H9 (cell line): ENCODE data around the gene LAMA5. TPM values are rescaled to one million over a fixed set of nuclear protein-coding genes. Genes with fewer than 3 reads are reported as not detected.

Experiments
- DNase-seq: peaks from one replicate; pipeline ENCODE4 v3.0.0-alpha.2; 2017
- H2AFZ ChIP-seq: one replicate; pipeline ENCODE4 v1.6.1; 2013; ENCODE audit warnings: mild to moderate bottlenecking, low read length, control low read depth, moderate library complexity
- H2AK5ac ChIP-seq: 2 replicates; pipeline ENCODE4 v1.6.1; 2013; ENCODE audit warnings: low read length, control low read depth, mixed read lengths; ENCODE audit not compliant: insufficient read length
- H2BK120ac ChIP-seq: one replicate; pipeline ENCODE4 v1.6.1; 2013; ENCODE audit warnings: low read depth, mild to moderate bottlenecking, low read length, control low read depth, inconsistent platforms; ENCODE audit not compliant: poor library complexity, severe bottlenecking
- H2BK12ac ChIP-seq: 2 replicates; pipeline ENCODE4 v1.6.1; 2013; ENCODE audit warnings: low read length, control low read depth, mixed read lengths, low read depth; ENCODE audit not compliant: insufficient read length
- H2BK15ac ChIP-seq: 2 replicates; pipeline ENCODE4 v1.6.1; 2013; ENCODE audit warnings: low read depth, low read length, control low read depth
- H2BK20ac ChIP-seq: one replicate; pipeline ENCODE4 v1.6.1; 2013; ENCODE audit warnings: low read depth, mild to moderate bottlenecking, low read length, control low read depth, inconsistent platforms; ENCODE audit not compliant: poor library complexity, severe bottlenecking
- H2BK5ac ChIP-seq: 2 replicates; pipeline ENCODE4 v1.6.1; 2013; ENCODE audit warnings: low read length, control low read depth, mixed read lengths; ENCODE audit not compliant: insufficient read length
- H3K14ac ChIP-seq: 2 replicates; pipeline ENCODE4 v1.6.1; 2013; ENCODE audit warnings: low read length, control low read depth; ENCODE audit not compliant: insufficient read depth
- H3K18ac ChIP-seq: 2 replicates; pipeline ENCODE4 v1.6.1; 2013; ENCODE audit warnings: low read depth, mild to moderate bottlenecking, mixed read lengths, low read length, control low read depth; ENCODE audit not compliant: insufficient read length
- H3K23ac ChIP-seq: 2 replicates; pipeline ENCODE4 v1.6.1; 2013; ENCODE audit warnings: low read length, control low read depth, mixed read lengths, low read depth; ENCODE audit not compliant: insufficient read length
- H3K23me2 ChIP-seq: 2 replicates; pipeline ENCODE4 v1.6.1; 2013; ENCODE audit warnings: low read depth, mild to moderate bottlenecking, mixed read lengths, low read length, control low read depth; ENCODE audit not compliant: insufficient read length, poor library complexity, severe bottlenecking
- H3K27ac ChIP-seq: 2 replicates; pipeline ENCODE4 v1.5.1; 2013; ENCODE audit warnings: low read length, control low read depth, mixed read lengths, low read depth; ENCODE audit not compliant: insufficient read length
- H3K27me3 ChIP-seq: 2 replicates; pipeline ENCODE4 v1.6.1; 2013; ENCODE audit warnings: low read length, control low read depth, inconsistent platforms; ENCODE audit not compliant: insufficient read depth
- H3K4ac ChIP-seq: 2 replicates; pipeline ENCODE4 v1.6.1; 2013; ENCODE audit warnings: low read depth, mild to moderate bottlenecking, control low read depth, inconsistent platforms, low read length, moderate library complexity
- H3K4me1 ChIP-seq: 2 replicates; pipeline ENCODE4 v1.6.1; 2013; ENCODE audit warnings: low read length, control low read depth, inconsistent platforms; ENCODE audit not compliant: insufficient read depth
- H3K4me2 ChIP-seq: 2 replicates; pipeline ENCODE4 v1.6.1; 2013; ENCODE audit warnings: low read length, control low read depth, mixed read lengths; ENCODE audit not compliant: insufficient read length, insufficient read depth
- H3K56ac ChIP-seq: 2 replicates; pipeline ENCODE4 v1.6.1; 2013; ENCODE audit warnings: low read depth, mild to moderate bottlenecking, mixed read lengths, low read length, control low read depth; ENCODE audit not compliant: insufficient read length
- H3K79me1 ChIP-seq: 2 replicates; pipeline ENCODE4 v1.6.1; 2013; ENCODE audit warnings: low read depth, mild to moderate bottlenecking, moderate library complexity, low read length, control low read depth, inconsistent platforms; ENCODE audit not compliant: insufficient read depth, poor library complexity, severe bottlenecking
- H3K79me2 ChIP-seq: 2 replicates; pipeline ENCODE4 v1.6.1; 2013; ENCODE audit warnings: low read length, control low read depth, inconsistent platforms; ENCODE audit not compliant: insufficient read depth
- H3K9ac ChIP-seq: 2 replicates; pipeline ENCODE4 v1.6.1; 2013; ENCODE audit warnings: low read length, control low read depth, mixed read lengths; ENCODE audit not compliant: insufficient read length; ENCODE audit errors: extremely low read depth
- H3K9me3 ChIP-seq: one replicate; pipeline ENCODE4 v1.6.1; 2013; ENCODE audit warnings: low read depth, low read length, inconsistent platforms; ENCODE audit not compliant: control insufficient read depth
- H3T11ph ChIP-seq: one replicate; pipeline ENCODE4 v1.6.1; 2013; ENCODE audit warnings: mild to moderate bottlenecking, low read length, control low read depth, inconsistent platforms
- H4K20me1 ChIP-seq: one replicate; pipeline ENCODE4 v1.6.1; 2013; ENCODE audit not compliant: control insufficient read depth, insufficient read length, insufficient read depth
- H4K5ac ChIP-seq: 2 replicates; pipeline ENCODE4 v1.6.1; 2013; ENCODE audit warnings: low read depth, mild to moderate bottlenecking, mixed read lengths, low read length, control low read depth; ENCODE audit not compliant: insufficient read length
- H4K8ac ChIP-seq: replicated peaks from 2 replicates; pipeline ENCODE4 v1.6.1; 2013; ENCODE audit warnings: low read length, control low read depth, mixed read lengths, low read depth; ENCODE audit not compliant: insufficient read length
- H4K91ac ChIP-seq: 2 replicates; pipeline ENCODE4 v1.6.1; 2013; ENCODE audit warnings: low read depth, mild to moderate bottlenecking, moderate library complexity, mixed read lengths, low read length, control low read depth; ENCODE audit not compliant: insufficient read length
- H3K27ac Mint-ChIP-seq, 3 experiments: 2 replicates in 2 of 3; 3 replicates in 1 of 3; pipeline ENCODE4 v1.8.0; 2020 to 2021; ENCODE audit warnings: mixed read lengths in 3 of 3, mild to moderate bottlenecking in 1 of 3, moderate library complexity in 1 of 3
- H3K27me3 Mint-ChIP-seq: 2 replicates; pipeline ENCODE4 v1.8.0; 2021; ENCODE audit warnings: low read depth, mild to moderate bottlenecking, moderate library complexity, mixed read lengths
- H3K36me3 Mint-ChIP-seq, 3 experiments: 2 replicates in 2 of 3; 3 replicates in 1 of 3; pipeline ENCODE4 v1.8.0; 2020 to 2021; ENCODE audit warnings: low read depth in 3 of 3, mixed read lengths in 3 of 3; ENCODE audit not compliant: insufficient read depth in 1 of 3
- H3K4me1 Mint-ChIP-seq, 2 experiments: 2 replicates each; pipeline ENCODE4 v1.8.0; 2020; ENCODE audit warnings: mixed read lengths in 2 of 2
- H3K4me3 Mint-ChIP-seq, 2 experiments: 2 replicates in 1 of 2; 3 replicates in 1 of 2; pipeline ENCODE4 v1.8.0; 2020 to 2021; ENCODE audit warnings: mild to moderate bottlenecking in 2 of 2, mixed read lengths in 2 of 2, moderate library complexity in 1 of 2
- H3K9me3 Mint-ChIP-seq, 2 experiments: 2 replicates in 1 of 2; 3 replicates in 1 of 2; pipeline ENCODE4 v1.8.0; 2020; ENCODE audit warnings: mild to moderate bottlenecking in 2 of 2, mixed read lengths in 2 of 2, moderate library complexity in 1 of 2
- WGBS: extraction: QIAGEN DNeasy Blood & Tissue Kit; methylation state at CpG from one replicate; pipeline ENCODE4 v1.1.7; 2013; ENCODE audit warnings: missing lambda C conversion rate, low lambda C conversion rate, mixed read lengths; ENCODE audit not compliant: insufficient read length; ENCODE audit errors: extremely low coverage; 5-methylcytosine and 5-hydroxymethylcytosine counted together
- total RNA-seq: library from RNA; stranded (reverse); gene quantifications from 2 replicates; pipeline ENCODE4 v1.2.1, GENCODE V29; 2021
- TF ChIP-seq, protein P1 (sequence below): fragments of 200-600 bp; sonication (generic); conservative IDR thresholded peaks from 3 replicates; pipeline ENCODE4 v1.8.0; 2021; ENCODE audit warnings: antibody characterized with exemption, mild to moderate bottlenecking

LAMA5 gene
- total RNA-seq, 1 experiment from 2014 or later = 200 TPM

- no peak overlapping the region for H3K9ac ChIP-seq
- H4K5ac ChIP-seq = no peak overlapping the region
- peaks cover 7 to 51% (median 37%) of the 10 kb centered on the region in 3 experiments; a peak in 6 of 7 replicates for H3K36me3 Mint-ChIP-seq
- H2AK5ac ChIP-seq = no peak overlapping the region
- no peaks in the 10 kb centered on the region for H3K79me1 ChIP-seq
- no peak overlapping the region for H3T11ph ChIP-seq
- H2BK5ac ChIP-seq = no peak overlapping the region
- H3K27ac ChIP-seq = no peak overlapping the region
- H3K27me3 Mint-ChIP-seq = no peaks in the 10 kb centered on the region; the same call in 1 of the 2 replicates
- DNase-seq = no peak
- no peak overlapping the region for H3K18ac ChIP-seq
- no peaks in the 10 kb centered on the region for H3K4me1 Mint-ChIP-seq
- WGBS = no CpG with 5 or more reads among the region's 9 CpGs
- H3K4me1 ChIP-seq = no peaks in the 10 kb centered on the region
- H2AFZ ChIP-seq = no peak overlapping the region
- H2BK15ac ChIP-seq = no peak overlapping the region
- no peak overlapping the region for H3K4me3 Mint-ChIP-seq
- no peaks in the 10 kb centered on the region for H3K79me2 ChIP-seq
- no peak overlapping the region for H3K27ac Mint-ChIP-seq
- no peak overlapping the region for H4K8ac ChIP-seq
- no peak overlapping the region for H3K4ac ChIP-seq
- H2BK120ac ChIP-seq = no peak overlapping the region
- TF ChIP-seq, protein P1, sequence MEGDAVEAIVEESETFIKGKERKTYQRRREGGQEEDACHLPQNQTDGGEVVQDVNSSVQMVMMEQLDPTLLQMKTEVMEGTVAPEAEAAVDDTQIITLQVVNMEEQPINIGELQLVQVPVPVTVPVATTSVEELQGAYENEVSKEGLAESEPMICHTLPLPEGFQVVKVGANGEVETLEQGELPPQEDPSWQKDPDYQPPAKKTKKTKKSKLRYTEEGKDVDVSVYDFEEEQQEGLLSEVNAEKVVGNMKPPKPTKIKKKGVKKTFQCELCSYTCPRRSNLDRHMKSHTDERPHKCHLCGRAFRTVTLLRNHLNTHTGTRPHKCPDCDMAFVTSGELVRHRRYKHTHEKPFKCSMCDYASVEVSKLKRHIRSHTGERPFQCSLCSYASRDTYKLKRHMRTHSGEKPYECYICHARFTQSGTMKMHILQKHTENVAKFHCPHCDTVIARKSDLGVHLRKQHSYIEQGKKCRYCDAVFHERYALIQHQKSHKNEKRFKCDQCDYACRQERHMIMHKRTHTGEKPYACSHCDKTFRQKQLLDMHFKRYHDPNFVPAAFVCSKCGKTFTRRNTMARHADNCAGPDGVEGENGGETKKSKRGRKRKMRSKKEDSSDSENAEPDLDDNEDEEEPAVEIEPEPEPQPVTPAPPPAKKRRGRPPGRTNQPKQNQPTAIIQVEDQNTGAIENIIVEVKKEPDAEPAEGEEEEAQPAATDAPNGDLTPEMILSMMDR = no peak
- no peak overlapping the region for H3K56ac ChIP-seq
- H3K14ac ChIP-seq = no peak overlapping the region
- H3K4me2 ChIP-seq = no peak overlapping the region
- H3K27me3 ChIP-seq = no peaks in the 10 kb centered on the region
- no peak overlapping the region for H2BK12ac ChIP-seq
- no peak overlapping the region for H3K23ac ChIP-seq
- no peaks in the 10 kb centered on the region for H3K9me3 Mint-ChIP-seq
- H4K91ac ChIP-seq = no peak overlapping the region
- H3K23me2 ChIP-seq = no peaks in the 10 kb centered on the region
- H2BK20ac ChIP-seq = no peak overlapping the region
- no peaks in the 10 kb centered on the region for H3K9me3 ChIP-seq
- H4K20me1 ChIP-seq = peaks cover 3% of the 10 kb centered on the region
Measured at GRCh38 chr20:62293946-62294345, 73.2 kb downstream of the LAMA5 start.
